Coronary artery (tissue), 2 donors: ENCODE results near the gene FOXI1.
A peak's percentile ranks its signal among the peaks of the same experiment; 100 is the strongest.

Experiments
- DNase-seq: peaks from one replicate; pipeline ENCODE4 v3.0.0-alpha.2; 2017; ENCODE audit warnings: low spot score
- H3K27ac ChIP-seq, 2 donors: fragments of 200-600 bp; sonication (generic); one replicate each; pipeline ENCODE4 v1.5.1; 2016 to 2019
- H3K4me3 ChIP-seq: fragments of 200-600 bp; sonication (generic); 2 replicates; pipeline ENCODE4 v1.5.1; 2016; ENCODE audit warnings: mild to moderate bottlenecking, moderate library complexity
- CTCF ChIP-seq: fragments of 200-600 bp; sonication (generic); IDR thresholded peaks from one replicate; pipeline ENCODE4 v1.5.1; 2019; ENCODE audit warnings: antibody characterized with exemption

FOXI1 gene

GRCh38 chr5:170149206-170149515 lies 43.5 kb downstream of the FOXI1 start:
- no peak overlapping the region for H3K4me3 ChIP-seq
- TF ChIP-seq CTCF: no peak
- no peak overlapping the region for H3K27ac ChIP-seq
- DNase-seq: no peak

- no peak for TF ChIP-seq CTCF
- no peak for DNase-seq
- peak overlapping the region; percentile 17 to 19 for H3K27ac ChIP-seq
These were observed 45.0 kb downstream of the FOXI1 start for GRCh38 chr5:170150713-170151096.

GRCh38 chr5:170151097-170151831 lies 45.6 kb downstream of the FOXI1 start:
- H3K4me3 ChIP-seq: no peak overlapping the region
- peak overlapping the region; percentile 19 to 81 for H3K27ac ChIP-seq
- peak; percentile 77 for DNase-seq
- TF ChIP-seq CTCF: no peak

More at GRCh38 chr5:170150713-170151096, 45.0 kb downstream of the FOXI1 start:
- H3K4me3 ChIP-seq: no peak overlapping the region

GRCh38 chr5:170152767-170153166 lies 47.1 kb downstream of the FOXI1 start:
- Histone ChIP-seq H3K4me3 (no peak overlapping the region), H3K27ac (no peak overlapping the region)
- DNase-seq: peak; percentile 60
- no peak for TF ChIP-seq CTCF

GRCh38 chr5:170154297-170154696 lies 48.6 kb downstream of the FOXI1 start:
- H3K27ac ChIP-seq: no peak overlapping the region
- no peak overlapping the region for H3K4me3 ChIP-seq
- DNase-seq: no peak
- no peak for TF ChIP-seq CTCF

GRCh38 chr5:170154744-170155143 lies 49.0 kb downstream of the FOXI1 start:
- DNase-seq: no peak
- H3K27ac ChIP-seq: no peak overlapping the region
- no peak overlapping the region for H3K4me3 ChIP-seq
- no peak for TF ChIP-seq CTCF

GRCh38 chr5:170155771-170156170 lies 50.1 kb downstream of the FOXI1 start:
- Histone ChIP-seq H3K4me3 (no peak overlapping the region), H3K27ac (no peak overlapping the region)
- DNase-seq: no peak
- no peak for TF ChIP-seq CTCF
